GM19351 (cell line): ENCODE measurements around the gene IFNL2.
"Not testable (repeated sequence)": the region's sequence is repeated elsewhere in the genome, so short reads cannot be mapped to it uniquely, and the experiment has no call there.

Source experiments
- ATAC-seq: cut with Tn5 transposase; IDR thresholded peaks from one replicate; pipeline ENCODE4 v1.9.1; 2021; ENCODE audit warnings: mild to moderate bottlenecking, moderate library complexity; ENCODE audit not compliant: unreplicated experiment

The IFNL2 gene

GRCh38 chr19:39268085-39268484 lies at the start of gene IFNL2:
Gene IFNL2 (plus strand): TSS chr19:39268396. CDS start chr19:39268569, 173 bp downstream.
- ATAC-seq: not testable (repeated sequence)

- ATAC-seq: not testable (repeated sequence)
Measured at GRCh38 chr19:39219108-39219507, 49.1 kb upstream of the IFNL2 start.

GRCh38 chr19:39223703-39224279 lies 44.4 kb upstream of the IFNL2 start:
- ATAC-seq: no peak

GRCh38 chr19:39224910-39225309 lies 43.3 kb upstream of the IFNL2 start:
- ATAC-seq: no peak

GRCh38 chr19:39230096-39230764 lies 38.0 kb upstream of the IFNL2 start:
- no peak for ATAC-seq

- no peak for ATAC-seq
Measured at GRCh38 chr19:39232708-39233107, 35.5 kb upstream of the IFNL2 start.

- ATAC-seq: no peak
Measured at GRCh38 chr19:39236527-39236926, 31.7 kb upstream of the IFNL2 start.

GRCh38 chr19:39237200-39238184 lies 30.7 kb upstream of the IFNL2 start:
- no peak for ATAC-seq

- no peak for ATAC-seq
Measured at GRCh38 chr19:39238209-39238608, 30.0 kb upstream of the IFNL2 start.

GRCh38 chr19:39238944-39239343 lies 29.3 kb upstream of the IFNL2 start:
- ATAC-seq: no peak

- no peak for ATAC-seq
Measured at GRCh38 chr19:39240421-39240820, 27.8 kb upstream of the IFNL2 start.

- not testable (repeated sequence) for ATAC-seq
Measured at GRCh38 chr19:39243741-39244140, 24.5 kb upstream of the IFNL2 start.

GRCh38 chr19:39244410-39245100 lies 23.6 kb upstream of the IFNL2 start, which contains the start of gene IFNL3:
Gene IFNL3 (minus strand): TSS chr19:39245006. CDS start chr19:39244967, 39 bp downstream.
- ATAC-seq: not testable (repeated sequence)

GRCh38 chr19:39245166-39245565 lies 23.0 kb upstream of the IFNL2 start:
- not testable (repeated sequence) for ATAC-seq

- no peak for ATAC-seq
Measured at GRCh38 chr19:39246951-39247669, 21.1 kb upstream of the IFNL2 start.

GRCh38 chr19:39247701-39248664 lies 20.2 kb upstream of the IFNL2 start:
- ATAC-seq: no peak

- ATAC-seq: no peak
Measured at GRCh38 chr19:39248806-39249205, 19.4 kb upstream of the IFNL2 start, which contains the start of gene IFNL4. Gene IFNL4 (minus strand): TSS chr19:39248856.

GRCh38 chr19:39251081-39251480 lies 17.1 kb upstream of the IFNL2 start:
- ATAC-seq: no peak

GRCh38 chr19:39251846-39252245 lies 16.4 kb upstream of the IFNL2 start:
- no peak for ATAC-seq
